ENCODE measurements around the gene RHOF.

Gene RHOF

DNA sequence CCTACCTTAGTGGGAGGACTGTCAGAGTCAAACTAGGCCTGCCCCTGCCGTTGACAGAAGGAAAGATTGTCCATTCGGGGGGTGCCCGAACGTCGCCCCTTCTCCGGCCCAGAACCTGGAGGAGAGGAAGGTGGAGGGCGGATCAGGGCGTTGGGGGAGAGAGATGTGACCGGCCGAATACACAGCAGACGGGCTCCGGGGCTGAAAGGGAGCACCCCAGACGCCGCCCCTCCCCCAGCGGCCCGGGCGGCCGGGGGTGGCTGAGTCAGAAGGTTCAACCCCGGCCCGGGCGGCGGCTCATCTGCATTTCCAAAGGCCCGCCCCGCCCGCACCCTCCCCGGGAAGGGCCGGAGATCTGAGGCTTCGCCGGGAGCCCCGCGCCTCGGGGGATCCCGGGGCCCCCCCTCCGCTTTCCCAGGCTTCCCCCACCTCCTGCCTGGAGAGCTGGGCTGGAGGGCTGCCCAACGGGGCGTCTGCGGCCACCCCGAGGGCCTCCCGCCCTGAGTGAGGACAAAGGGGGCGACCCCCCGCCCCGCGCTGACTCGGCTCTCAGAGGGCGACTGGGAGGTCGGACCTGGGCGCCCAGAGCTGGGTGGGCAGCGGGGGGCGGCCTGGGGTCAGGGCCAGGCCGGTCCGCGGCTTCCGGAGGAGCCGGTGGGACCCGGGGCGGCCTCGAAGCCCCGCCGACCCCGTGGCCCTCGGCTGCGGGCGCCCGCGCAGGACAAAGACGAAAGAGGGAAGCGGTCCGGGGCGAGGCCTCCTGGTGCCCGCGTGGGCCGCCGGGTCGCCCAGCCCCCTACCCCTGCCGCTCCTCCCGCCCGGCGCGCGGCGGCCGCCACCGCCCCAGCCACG, 6.6 kb upstream of the RHOF start:
- TF ChIP-seq JUND (IDR thresholded peaks at IDR 0.05; ENCODE audit: low read depth), result no peak
- in situ Hi-C loops (cut with HindIII; ENCODE audit: low pct_unique_long_range_greater_than_20kb, low sequenced_read_pairs), result no loop called here
- peak; percentile 90 to 97 for DNase-seq (ENCODE audit: low read depth in 1 of 2, low spot score in 1 of 2)

DNA sequence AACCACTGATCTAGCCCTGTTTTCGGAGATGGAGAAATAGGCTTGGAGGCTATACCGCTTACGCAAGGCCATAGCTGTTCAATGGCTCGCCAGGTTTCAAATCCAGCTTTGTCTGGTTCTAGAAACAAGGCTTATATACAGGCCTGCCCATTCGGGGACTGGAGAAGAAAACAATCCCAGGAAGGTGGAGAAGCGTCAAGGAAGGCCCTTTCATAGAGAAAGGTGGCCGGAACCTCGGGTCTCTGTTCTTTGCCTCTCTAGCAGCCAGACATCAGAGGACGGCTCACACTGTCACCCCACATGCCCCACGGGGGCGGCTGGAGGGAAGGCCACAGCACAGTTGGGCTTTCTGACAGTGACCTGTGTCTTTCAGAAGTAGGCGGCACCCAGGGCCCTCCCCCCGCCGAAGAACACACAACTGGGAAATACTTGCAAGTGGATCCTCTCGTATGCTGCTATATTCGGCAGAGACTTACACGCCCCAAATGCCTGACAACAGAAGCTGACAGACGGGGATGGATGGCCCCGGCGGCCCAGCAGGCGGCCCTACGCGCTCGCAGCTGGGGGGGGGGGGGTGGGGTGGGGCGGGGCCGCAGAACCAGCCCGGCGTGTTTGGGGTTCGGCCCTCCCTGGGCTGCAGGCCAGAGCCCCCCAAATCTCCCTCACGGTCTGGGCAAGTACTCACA, 5.8 kb upstream of the RHOF start:
- no peak for TF ChIP-seq JUND (IDR thresholded peaks at IDR 0.05; ENCODE audit: low read depth)
- in situ Hi-C loops (cut with HindIII; ENCODE audit: low pct_unique_long_range_greater_than_20kb, low sequenced_read_pairs), result no loop called here
- peak; percentile 93 to 98 for DNase-seq (ENCODE audit: low read depth in 1 of 2, low spot score in 1 of 2)

DNA sequence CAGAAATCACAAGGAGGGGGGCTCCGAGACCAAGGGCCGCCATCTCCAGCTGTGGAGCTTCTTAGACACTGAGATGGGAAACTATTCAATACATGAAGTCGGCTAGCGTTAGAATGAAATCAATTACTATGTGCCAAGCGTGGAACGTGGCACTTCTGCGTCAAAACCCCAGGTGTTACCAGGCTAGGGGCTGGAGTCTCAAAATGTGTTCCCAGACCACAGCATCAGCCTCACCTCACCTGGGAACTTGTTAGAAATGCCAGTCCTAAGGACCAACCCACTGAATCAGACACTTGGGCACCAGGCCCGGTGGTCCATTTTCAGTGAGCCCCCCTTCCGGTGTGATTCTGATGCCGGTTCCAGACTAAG, 5.3 kb upstream of the RHOF start:
- no peak for TF ChIP-seq JUND (IDR thresholded peaks at IDR 0.05; ENCODE audit: low read depth)
- DNase-seq (ENCODE audit: low read depth in 1 of 2, low spot score in 1 of 2), result no peak
- in situ Hi-C loops (cut with HindIII; ENCODE audit: low pct_unique_long_range_greater_than_20kb, low sequenced_read_pairs), result no loop called here

DNA sequence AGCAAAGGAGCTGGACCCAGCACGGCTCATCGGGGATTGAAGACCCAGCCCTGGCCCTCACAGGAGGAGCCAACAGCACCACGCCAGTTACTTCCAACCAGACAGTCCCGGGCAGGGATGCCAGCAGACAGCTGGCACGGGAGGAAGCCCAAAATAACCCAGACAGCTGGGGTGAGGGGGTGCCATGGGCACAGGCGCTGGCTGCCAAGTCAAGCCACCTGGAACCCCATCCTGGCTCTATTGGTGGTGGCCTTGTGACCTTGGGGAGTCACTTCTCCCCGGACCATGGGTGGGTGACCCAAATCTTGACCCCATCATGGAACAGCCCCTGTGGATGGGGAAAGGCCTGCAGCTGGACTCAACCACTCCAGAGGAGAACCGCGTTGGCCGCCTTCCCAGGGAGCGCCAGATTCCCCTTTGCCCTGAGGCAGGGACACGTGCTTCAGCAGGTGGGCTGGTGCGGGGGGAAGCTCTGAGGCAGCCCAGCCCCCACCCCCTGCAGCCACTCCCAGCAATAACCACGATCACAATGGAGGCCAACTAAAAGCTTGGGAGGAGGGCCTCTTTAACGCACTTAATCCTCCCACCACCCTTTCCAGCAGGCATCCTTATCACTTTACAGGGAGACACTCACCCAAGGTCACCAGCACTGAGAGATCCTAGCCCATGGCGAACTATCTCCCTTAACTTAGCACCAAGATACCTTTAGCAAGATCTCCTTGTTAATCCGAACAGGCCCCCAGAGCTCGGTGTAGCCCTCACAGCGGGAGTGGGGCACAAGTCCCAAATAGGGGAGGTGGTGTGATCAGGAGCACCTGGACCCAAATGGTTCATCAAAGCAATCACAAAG, 4.7 kb upstream of the RHOF start:
- no peak for TF ChIP-seq JUND (IDR thresholded peaks at IDR 0.05; ENCODE audit: low read depth)
- peak in 1 of 2 experiments; percentile 44 for DNase-seq (ENCODE audit: low read depth in 1 of 2, low spot score in 1 of 2)
- in situ Hi-C loops (cut with HindIII; ENCODE audit: low pct_unique_long_range_greater_than_20kb, low sequenced_read_pairs), result no loop called here

DNA sequence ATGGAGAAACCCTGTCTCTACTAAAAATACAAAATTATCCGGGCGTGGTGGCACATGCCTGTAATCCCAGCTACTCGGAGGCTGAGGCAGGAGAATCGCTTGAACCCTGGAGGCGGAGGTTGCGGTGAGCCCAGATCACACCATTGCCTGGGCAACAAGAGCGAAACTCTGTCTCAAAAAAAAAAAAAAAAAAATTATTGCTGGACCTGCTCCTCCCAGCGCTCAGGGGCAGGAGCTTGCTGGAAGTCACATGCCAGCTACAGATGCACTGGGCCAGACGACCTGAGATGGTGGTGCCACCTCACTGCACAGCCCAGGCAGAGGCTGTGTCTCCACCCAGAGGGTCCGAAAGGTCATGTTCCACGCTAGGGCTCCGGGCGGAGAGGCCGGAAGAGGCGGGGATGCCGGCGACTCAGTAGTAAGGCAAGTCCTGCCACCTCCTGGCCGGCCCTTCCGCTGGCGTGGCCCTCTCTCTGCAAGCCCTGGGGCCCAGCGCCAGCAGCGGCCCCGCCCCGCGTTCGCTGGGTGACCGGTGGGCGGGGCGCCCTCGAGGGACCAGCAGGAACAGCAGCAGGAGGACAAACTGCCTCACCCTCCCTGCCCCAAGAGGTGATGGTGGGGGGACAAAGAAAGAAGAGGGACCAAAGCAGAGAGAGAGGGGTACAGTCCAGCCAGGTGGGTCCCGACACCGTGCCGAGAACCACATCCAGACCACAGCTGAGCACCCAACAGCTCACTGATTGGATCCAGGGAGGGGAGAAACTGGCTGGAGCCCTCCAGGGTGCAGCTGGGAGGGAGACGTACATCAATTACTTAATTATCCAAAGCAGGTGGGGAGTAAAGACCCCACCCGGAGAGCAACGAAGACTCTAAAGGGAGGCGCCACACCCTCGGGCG, 3.6 kb upstream of the RHOF start:
- no peak for TF ChIP-seq JUND (IDR thresholded peaks at IDR 0.05; ENCODE audit: low read depth)
- in situ Hi-C loops (cut with HindIII; ENCODE audit: low pct_unique_long_range_greater_than_20kb, low sequenced_read_pairs), result no loop called here
- DNase-seq (ENCODE audit: low read depth in 1 of 2, low spot score in 1 of 2), result peak; percentile 91 to 94

DNA sequence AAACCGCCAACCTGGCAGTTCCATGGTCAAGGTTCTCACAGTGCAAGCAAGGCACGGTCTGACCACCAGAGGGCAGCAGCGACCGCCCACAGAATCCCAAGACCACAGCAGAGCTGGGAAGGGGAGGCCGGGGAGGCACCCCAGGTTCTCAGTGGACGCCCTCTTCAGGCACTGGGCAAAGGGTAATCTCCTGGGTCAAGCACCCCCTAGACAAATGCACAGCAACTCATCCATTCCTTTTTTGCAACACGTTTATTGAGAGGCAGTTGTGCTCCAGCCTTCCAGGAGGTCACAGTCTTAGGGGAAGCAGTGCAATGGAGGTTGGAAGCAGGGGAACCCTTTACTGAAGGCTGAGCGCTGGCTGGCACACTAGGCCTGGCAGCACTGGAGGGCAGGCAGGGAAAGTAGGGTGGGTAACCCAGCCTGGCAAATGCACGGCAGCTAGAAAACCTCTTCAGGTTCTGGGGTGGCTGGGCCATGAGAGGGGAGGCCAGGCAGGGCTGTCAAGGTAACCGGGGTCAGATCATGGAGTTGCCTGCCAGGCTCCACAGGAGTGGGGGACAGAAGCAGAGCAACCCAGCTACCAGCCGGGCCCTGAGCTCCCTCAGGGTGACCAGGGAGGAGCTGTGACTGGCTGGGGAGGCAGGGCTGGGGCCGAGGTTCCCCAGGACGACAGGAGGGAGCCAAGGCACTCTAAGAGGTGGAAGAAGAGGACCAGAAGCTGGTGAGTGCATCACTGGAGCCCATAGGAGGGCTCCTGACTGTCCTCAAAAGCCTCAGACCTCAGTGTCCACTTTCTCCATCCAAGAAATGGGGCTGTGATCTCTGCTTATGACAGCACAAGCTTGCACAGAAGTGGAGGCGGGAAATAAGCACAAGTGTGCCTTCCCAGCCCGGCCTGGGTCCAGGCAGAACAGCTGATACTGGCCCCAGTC, 1.8 kb upstream of the RHOF start:
- no peak for TF ChIP-seq JUND (IDR thresholded peaks at IDR 0.05; ENCODE audit: low read depth)
- DNase-seq (ENCODE audit: low read depth in 1 of 2, low spot score in 1 of 2), result peak; percentile 87 to 92
- in situ Hi-C loops (cut with HindIII; ENCODE audit: low pct_unique_long_range_greater_than_20kb, low sequenced_read_pairs), result no loop called here

DNA sequence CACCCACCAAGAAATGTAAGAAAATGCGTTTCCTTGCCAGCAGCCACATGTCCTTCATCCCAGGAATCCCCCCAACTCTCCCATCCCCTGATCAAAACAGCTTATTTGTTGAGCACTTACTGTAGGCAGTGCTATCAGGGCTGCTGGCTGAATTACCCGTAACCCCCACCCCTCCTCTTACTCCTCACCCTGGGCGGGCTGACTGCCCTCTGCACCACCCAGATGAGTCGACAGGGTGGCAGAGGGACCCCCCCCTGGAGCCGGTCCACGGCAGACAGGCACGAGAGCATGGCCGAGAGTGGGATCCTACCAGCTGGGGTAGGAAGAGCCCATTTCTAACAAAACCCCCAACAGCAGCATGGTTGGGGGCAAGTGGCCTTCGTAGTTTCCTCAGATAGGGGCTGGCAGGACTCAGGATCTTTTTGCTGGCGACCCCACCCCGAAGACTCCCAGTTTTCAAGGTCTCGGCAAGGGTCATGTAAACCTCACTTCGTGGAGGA, 1.1 kb upstream of the RHOF start:
- no peak for DNase-seq (ENCODE audit: low read depth in 1 of 2, low spot score in 1 of 2)
- TF ChIP-seq JUND (IDR thresholded peaks at IDR 0.05; ENCODE audit: low read depth), result no peak
- in situ Hi-C loops (cut with HindIII; ENCODE audit: low pct_unique_long_range_greater_than_20kb, low sequenced_read_pairs), result no loop called here

DNA sequence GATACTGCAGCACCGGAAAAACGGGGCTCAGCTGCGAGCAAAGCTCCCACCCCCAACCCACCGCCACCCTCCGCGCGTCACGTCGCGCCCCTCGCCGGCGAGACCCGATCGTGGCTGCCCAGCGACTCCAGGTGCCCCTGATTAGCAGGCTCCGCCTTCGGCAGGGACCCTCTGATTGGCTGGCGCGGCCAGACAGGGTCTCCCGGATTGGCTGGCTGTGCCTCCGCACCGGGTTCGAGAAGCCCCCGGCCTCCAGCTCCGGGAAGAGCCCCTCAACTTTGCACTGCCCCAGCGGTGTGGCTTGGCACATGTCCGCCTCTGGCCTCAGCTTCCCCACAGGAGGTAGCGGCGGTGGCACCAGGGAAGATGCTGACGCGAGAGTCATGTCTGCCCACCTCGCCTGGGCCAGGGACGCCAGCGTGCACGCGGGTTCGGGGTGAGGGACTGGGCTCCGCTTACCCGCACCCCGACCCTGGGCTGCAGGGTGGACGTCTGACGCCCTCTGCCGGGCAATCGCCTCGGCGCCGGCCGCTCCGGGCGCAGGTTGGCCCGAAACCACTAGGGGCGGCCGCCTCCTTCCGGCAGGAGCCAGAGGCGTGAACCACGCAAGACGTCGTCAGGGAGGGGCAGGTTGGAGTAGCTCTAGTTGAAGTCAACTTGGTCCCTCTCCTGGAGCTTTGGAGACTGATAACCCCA, 498 bp upstream of the RHOF start:
- DNase-seq (ENCODE audit: low read depth in 1 of 2, low spot score in 1 of 2), result peak; percentile 83 to 96
- no peak for TF ChIP-seq JUND (IDR thresholded peaks at IDR 0.05; ENCODE audit: low read depth)
- in situ Hi-C loops (cut with HindIII; ENCODE audit: low pct_unique_long_range_greater_than_20kb, low sequenced_read_pairs), result no loop called here

DNA sequence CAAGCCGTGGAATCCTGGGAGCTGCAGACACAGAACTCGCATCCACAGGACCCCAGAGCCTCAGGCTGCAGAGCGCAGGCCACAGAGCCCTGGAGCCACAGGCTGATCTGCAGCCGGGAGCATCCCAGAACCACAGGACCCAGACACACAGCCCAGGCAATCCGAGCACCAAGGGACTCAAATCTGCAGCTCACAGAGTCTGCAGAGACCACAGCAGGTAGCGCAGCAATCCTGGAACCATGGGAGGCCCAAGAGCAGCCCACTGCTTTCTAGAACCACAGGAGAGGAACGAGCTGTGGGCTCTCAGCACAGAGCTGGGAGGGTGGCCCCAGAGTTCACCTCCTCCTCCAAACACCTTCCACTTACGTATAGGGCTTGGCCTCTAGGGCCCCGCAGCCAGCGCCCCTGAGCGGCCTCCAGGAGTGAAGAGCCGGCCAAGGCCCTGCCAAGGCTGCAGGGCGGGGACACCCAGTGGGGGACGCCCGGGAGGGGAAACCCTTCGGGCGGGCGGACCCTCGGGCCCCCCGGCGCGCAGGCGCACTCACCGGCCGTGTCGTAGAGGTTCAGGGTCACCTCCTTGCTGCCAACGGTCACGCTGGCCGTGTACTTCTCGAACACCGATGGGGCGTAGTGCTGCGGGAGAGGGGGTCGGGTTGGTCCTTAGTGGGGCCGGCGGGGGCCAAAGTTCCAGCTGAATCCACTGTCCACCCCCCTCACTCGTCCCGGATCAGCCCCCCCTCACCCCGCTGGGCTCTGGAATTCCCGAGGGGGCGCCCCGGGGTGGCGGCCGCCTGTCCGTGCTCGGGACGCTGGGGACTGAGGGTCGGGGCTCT, 665 bp downstream of the RHOF start:
- no peak for DNase-seq (ENCODE audit: low read depth in 1 of 2, low spot score in 1 of 2)
- in situ Hi-C loops (cut with HindIII; ENCODE audit: low pct_unique_long_range_greater_than_20kb, low sequenced_read_pairs), result no loop called here
- no peak for TF ChIP-seq JUND (IDR thresholded peaks at IDR 0.05; ENCODE audit: low read depth)
